NCI-H2227 (cell line): ENCODE results near the gene NDOR1.
A peak's percentile ranks its signal among the peaks of the same experiment; 100 is the strongest.

ENCODE experiments used
- DNase-seq: peaks from one replicate; lab custom pipeline; 2025; ENCODE audit not compliant: unreplicated experiment; lab: John Stamatoyannopoulos, UW

The NDOR1 gene

DNA sequence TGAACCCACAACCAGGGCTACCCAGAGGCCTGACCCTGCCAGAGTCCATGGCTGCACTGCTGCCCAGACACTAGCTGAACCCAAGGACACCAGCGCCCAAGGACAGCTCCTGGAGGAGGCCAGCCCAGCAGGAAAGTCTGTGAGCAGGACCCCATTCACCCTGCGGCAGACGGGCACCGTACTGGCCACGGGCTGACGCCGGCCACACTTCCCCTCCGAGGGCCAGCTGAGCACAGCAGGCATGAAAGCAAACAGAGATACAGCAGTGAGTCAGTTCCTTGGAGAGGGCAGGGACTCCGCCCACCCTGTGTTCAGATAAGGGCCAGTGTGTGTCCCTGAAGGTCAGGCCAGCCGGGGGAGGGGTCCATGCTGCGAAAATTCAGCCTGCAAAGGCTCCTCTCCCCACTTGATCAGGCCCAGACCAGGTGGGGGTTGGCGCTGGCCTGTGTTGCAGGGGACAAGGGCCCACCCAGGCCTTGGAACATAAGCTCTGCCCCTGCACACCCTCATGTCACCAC is 13.3 kb downstream of the NDOR1 start:
- no peak for DNase-seq

DNA sequence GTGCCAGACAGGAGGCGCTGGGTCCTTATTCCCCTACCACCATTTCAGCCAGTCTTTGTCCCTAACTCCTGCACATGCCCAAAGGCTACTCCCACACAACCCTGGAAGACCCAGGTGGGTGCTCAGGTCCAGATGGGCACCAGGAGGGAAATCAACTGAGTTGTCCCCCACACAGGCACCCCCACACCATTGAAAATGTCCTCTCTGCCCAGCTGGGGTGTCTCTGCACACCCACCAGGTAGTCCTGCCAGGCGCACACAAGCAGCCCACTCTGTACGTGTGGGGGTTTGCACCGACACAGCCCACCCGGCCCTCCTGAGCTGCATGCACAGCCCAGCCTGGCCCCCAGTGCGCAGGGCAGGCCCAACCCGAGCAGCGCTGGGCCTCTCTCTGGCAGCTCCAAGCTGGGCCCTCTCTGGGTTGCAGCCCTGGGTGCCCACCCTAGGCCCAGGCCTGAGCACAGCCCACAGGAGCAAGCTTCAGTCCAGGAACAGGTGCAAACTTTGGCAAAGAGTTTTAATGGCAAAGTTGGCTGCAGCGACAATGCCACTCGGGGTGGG is 14.3 kb downstream of the NDOR1 start:
- no peak for DNase-seq

DNA sequence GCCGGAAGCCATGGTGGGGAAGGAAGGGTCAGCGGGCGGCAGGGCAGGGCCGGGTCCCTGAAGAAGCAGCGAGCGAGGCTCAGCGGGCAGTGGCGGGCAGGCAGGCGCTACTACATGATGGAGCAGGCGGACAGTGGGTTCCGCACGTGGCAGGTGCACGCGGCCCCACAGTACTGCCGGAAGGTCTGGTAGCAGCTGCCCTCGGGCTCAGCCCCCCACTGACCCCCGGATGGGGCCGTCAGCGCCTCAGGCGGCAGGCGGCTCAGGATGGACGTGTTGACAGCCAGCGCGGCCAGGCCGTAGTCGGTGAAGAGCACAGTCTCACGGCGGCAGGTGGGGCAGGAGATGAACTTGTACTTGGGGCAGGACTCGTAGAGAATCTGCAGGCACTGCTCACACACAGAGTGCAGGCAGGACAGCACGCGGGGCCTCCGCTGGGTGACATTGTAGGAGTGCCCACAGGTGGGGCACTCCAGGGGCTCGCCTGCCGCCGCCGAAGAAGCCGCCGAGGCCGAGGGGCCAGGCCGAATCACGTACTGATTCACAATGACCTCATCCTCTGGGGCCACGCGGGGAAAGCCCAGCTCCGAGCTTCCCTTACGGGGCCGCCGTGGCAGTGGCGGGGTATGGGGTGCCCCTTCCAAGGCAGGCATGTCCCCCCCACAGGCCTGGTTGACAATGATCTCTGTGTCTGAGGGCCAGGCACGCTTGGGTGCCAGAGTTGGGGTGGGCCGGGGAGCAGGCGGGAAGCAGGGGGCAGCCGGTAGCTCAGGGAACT is 15.0 kb downstream of the NDOR1 start:
- no peak for DNase-seq

DNA sequence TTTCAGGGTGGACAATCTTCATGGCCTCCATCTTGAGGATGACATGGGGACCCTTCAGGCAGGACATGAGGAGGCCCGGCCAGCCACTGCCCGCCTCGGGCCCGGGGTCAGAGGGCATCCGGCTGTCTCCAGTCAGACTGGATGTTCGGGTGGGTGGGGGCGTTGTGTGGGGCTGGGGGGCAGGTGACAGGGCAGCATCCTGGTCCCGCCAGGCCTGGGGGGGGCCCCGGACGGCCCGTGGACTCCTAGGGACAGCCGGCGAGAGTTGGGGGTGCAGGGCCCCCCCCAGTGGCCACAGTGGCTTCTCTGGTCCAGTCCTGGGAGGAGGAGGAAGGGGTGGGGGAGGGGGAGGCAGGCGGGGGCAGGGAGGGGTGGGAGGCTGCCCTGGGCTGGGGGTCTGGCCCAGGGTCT is 15.6 kb downstream of the NDOR1 start:
- no peak for DNase-seq

DNA sequence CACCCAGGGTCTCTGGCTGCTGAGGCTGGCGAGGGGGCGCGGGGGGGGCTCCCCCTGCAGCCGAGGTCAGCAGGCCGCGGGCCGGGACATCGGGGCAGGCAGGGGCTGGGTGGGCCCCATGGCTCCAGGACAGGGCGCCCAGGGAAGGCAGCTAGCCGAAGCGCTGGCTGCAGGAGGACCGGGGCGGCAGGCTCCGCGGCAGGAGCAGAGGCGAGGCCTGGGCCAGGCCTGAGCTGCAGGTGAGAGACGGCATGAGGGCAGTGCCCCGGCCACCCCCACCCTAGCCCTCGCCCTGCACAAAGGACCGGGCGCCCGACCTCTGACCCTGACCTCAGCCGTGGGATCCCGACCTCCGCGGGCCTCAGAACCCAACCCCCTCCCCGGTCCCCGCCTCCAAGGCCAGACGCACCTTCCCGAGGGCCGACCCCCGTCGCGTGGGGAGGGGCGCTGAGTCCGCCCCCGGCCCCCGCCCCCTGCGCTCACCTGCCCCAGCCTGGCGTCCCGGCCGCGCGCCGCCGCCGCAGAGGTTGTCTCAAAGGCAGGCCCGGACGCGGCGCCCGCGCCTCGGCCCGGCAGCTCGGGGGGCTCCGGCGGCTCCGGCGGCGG is 16.1 kb downstream of the NDOR1 start:
- DNase-seq = peak; percentile 43

DNA sequence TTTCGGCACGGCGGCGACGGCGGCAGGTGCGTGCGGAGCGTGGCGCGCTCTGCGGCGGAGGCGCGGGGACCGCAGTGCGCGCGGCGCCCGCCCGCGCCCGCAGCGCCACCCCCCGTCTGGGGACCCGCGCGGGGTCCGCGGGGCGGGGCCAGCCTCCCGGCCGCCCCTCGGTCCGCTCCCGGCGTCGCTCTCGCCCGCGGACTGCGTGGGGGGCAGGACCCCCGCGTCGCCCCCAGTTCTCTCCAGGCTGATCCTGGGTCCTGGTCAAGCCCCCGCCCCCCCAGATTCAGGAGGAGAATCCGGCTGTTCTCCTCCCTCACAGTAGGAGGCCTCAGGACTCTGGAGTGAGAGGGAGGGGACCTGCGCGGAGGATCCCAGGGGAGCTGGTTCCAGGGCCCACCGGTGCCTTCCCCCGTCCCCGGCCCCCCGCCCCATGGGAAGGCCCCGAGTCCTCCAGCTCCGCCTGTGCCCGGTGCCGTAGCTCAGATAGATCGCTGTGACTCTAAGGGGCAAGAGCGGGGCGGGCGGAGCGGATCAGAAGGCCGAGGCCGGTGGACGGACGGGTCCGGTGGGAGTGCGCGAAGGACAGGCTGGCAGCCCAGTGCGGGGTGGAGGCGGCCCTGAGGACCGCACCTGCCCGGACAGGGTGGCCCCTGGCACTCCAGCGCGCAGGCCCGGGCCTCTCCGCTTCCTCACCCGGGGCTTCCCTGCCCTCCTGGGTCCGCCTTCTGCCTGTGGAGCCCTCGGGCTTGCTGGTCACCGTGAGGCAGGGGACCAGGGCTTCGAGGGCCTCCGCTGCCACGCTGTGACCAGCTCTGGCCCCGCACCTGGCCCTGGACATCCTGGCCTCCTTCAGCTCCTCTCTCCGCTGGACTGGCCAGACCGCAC is 16.9 kb downstream of the NDOR1 start, which contains the start of gene RNF208:
Gene RNF208 (minus strand): TSS at position 51 of the 888 bp plus-strand sequence. CDS start 1,028 bp downstream, outside the sequence.
- peak; percentile 35 for DNase-seq

DNA sequence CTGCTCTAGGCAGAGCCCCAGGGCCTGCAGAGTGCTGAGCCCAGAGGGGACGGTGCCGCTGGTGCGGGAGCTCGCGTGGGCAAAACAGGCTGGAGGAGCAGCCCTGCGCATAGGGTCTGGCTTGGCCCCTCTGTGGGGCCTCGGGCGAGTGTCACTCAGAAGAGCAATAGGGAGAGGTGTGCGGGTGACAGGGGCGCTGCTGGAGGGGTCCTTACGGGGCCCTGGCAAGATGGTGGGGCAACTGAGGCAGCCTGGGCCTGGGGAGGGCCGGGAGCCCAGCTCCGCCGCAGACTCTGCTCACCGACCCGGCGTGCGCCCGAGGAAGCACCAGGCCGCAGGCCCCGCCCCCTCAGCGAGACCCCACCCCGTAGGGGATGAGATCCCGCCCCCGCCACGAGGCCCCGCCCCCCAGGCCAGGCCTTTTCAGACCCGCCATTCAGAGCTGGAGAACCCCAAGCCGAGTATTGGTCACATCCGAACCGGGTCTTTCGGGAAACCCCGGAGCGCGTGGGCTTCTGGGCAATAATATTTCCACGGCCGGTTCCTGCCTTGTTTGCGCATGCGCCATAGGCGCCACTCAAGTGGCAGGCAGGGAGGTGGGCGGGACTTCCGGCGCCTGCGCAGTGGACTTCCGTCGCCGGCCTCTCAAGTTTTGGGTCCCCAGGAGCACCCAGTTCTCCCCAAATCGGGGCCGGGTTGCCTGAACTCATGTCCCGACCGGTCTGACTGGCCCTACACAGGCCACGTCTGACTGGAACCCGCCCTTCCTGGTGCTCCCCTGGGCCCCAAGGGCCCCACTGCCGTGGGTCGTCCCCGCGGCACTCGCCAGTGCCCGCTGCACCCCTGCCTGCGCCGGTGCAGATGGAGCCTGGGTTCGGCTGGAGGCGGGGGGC is 17.8 kb downstream of the NDOR1 start:
- DNase-seq = peak; percentile 95

DNA sequence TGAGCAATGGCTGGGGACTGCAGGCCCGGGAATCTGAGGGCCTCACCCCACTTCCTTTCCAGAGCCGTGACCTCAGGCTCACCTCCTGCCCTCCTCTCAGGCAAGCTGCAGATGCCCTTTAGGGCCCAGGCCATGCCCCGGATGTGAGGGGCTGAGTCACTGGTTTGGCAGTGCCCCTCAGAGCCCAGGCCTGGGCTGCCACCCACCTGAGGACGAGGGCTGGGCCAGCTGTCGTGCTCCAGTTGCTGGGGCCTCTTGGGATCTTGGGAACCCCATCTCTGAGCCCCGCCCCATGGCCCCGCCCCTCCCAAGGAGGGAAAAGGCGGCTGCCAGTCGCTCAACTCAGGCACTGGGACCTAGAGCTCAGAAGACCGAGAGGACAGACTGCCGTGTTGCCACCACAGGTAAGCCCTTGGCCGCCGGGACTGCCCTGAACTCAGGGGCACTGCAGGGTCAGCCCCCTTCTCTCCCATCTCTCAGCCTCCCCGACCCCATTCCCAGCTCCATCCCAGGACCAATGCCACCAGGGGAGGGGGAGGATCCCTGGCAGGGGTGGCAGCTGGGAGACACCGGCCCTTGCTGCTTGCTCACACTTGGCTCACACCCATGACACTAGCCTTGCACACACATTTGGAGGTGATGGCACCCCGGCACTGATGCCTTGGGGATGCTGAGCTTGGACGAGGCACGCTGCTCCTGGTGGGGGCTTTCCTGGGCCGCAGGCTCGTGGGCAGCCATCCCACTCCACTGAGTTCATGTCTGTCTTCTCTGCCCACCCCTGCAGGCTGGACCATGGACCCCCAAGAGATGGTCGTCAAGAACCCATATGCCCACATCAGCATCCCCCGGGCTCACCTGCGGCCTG is 19.6 kb downstream of the NDOR1 start, which contains the start of gene CYSRT1:
Gene CYSRT1 (plus strand): TSS at position 345 of the 865 bp plus-strand sequence. CDS start 448 bp downstream, at position 793.
- DNase-seq = no peak

DNA sequence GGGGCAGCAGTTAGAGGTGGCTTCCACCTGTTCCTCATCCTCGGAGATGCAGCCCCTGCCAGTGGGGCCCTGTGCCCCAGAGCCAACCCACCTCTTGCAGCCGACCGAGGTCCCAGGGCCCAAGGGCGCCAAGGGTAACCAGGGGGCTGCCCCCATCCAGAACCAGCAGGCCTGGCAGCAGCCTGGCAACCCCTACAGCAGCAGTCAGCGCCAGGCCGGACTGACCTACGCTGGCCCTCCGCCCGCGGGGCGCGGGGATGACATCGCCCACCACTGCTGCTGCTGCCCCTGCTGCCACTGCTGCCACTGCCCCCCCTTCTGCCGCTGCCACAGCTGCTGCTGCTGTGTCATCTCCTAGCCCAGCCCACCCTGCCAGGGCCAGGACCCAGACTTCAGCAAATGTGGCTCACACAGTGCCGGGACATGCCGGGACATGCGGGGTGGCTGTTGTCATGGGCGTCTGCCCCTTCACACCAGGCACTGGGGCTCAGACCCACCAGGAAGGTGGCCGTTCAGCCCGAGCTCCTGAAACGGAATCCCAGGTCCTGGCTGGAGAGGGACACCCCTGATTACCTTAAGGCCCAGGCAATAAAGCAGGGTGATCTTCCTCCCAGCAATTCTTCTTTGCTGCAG is 20.3 kb downstream of the NDOR1 start:
- DNase-seq = no peak

DNA sequence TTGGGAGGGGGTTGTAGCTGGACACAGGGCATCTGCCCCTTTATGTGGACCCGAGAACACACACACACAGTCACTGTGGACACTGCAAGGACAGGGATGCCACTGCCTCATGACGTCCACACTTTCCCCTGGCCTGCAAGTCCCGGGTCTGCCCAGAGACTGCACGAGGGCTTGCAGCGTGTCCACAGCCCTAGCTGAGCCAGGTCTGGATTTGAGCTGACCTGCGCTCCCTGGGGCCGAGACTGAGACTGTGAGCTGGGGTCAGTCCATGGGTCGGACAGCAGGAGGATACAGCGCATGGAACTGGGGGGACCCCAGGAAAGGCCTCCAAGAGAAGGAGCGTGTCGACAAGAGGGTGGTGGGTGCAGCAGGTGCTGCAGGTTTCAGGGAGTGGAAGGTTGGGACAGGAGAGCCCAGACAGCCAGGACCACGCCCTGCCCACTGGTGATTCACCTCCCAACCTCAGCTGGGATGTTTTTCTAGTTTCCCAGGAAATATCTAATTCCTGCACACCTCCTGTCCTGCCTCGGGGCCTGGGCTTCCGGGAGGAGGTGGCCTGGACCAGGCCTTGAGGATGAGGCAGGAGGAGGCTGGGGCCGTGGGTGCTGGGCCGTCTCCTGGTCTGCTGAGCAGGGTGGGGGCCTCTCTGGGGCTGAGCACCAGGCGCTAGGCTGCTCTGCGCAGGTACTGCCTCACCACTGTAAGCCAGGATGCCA is 21.0 kb downstream of the NDOR1 start:
- no peak for DNase-seq

DNA sequence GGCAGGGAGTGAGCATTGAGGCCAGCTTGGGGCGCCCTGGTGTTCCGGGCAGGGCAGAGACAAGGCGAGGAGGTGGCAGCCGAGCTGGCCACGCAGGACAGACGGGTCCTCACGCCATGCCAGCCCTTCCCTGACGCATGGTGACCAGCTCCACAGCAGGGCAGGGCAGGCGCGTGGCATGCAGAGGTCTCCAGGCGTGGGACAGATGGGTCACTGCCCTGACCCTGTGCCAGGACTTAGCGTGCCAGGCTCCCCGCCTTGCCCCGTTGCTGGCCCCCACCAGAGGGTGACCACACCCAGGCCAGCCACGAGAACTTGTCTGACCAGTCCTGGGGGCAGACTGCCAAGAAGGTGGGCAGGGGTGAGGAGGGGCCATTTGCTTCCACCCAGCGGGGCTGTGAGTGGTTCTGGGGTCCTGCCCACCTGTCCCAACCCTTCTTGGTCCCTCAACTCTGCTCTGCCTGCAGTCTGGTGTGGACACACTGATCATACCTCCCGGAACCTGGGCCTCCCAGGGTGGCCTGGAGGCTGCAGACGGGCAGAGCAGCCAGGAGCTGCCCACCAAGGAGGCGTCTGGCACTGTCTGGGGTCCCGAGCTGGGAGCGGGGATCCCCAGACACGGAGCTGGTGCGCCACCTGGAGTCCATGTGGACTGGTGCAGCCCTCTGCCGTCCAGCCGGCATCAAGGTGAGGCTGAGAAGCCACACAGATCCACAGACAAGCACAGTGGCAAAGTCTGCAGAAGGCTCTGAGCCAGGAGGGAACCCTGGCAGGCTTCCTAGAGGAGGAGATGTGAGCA is 21.8 kb downstream of the NDOR1 start, which contains the start of gene RNF224:
Gene RNF224 (plus strand): TSS at position 449 of the 799 bp plus-strand sequence. CDS start 834 bp downstream, outside the sequence.
- DNase-seq = peak; percentile 77

DNA sequence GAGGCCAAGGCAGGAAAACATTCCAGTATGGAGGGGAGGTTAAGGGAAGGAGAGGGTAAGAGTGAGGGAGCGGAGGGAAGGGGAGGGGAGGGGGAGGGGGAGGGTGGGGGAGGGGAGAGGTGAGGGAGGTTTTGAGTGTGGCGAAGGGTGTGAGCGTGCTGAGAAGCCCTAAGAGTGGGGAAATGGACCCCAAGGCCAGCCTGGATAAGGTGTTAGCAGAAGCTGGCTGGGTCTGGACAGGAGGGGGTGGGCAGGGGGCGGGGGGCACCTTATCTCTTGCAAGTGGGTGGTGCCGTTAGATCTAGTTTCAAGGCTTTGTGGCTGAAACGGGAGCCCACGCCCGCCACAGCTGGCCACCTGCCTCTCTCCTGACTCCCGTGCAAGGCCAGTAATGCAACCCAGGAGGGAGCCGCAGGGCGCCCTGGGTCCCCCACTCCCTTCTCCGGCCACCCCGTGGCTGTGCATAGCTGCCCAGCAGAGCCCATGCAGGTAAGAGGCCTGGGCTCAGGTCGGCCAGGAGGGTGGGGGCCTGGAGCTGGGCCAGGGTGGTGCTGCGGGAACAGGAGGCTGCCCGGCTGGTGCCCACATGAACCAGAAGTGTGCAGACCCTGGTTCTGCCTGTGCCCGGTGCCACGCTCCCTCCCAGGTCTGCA is 22.5 kb downstream of the NDOR1 start:
- DNase-seq = no peak

DNA sequence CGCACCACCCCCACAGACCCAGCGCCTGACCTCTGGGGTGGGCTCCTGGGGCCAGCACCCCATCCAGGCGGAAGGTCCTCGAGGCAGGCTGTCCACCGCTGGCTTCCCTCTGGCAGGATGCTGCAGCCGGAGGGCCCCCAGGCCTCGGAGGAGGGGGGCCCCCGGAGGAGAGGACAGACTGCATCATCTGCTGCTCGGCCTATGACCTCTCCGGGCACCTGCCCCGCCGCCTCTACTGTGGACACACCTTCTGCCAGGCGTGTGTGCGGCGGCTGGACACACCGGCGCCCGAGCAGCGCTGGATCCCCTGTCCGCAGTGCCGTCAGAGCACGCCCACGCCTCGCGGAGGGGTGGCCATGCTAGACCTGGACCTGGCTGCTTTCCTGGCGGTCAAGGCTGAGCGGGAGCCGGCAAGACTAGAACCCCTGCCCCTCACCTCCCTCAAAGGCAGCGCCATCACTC is 23.0 kb downstream of the NDOR1 start:
- DNase-seq = no peak

DNA sequence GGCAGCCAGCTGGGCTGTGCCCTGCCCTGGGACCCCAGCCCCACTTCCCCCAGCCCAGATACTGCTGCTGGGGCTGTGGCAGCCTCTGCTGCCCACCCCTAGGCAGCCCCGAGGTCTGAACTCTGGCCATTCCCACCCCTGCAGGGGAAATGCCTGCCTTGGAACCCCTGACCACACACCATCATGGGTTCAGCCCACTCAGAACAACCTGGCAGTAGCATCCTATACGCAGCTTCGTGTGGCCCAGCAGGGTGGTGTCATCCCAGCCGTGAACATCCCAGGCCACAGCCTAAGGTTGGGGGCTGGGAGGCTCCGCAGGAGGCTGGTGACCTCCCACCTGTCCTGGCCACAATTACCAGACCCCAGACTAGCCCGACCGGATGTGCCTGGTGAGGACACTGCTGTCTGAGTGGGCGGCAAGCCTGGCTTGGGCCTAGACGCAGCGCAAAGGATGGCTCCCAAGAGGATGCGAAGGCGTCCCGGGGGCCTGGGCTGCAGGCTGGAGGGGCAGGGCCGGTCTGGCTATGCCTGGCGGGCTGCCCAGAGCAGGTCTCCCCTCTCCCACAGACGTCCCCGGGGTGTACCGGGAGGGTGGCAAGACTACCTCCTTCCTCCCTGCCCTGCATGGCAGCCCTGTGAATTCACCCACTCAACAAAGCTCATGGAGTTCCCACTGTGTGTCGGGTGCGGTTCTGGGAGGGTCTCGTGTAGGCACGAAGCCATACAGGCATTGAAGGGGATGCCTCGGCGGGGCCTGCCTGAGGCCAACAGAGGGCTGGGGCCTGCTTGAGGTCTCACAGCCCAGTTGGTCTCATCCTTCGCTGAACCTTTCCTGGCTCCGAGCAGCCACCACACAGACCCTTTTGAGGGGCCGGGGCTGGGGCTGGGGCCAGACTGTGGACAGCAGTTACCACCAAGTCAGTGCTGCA is 23.7 kb downstream of the NDOR1 start:
- DNase-seq = no peak
